H1 (cell line): ENCODE measurements around the gene CDHR5. TPM values are rescaled to one million over a fixed set of nuclear protein-coding genes. Genes with fewer than 3 reads are reported as not detected.

Experiments used
- CTCF ChIA-PET: fragments of 300-600 bp; sonication (Branson Sonifier 250); formaldehyde crosslinking; loops from one replicate; lab custom pipeline; 2021; ENCODE audit not compliant: partially characterized antibody; lab: Charles Lee
- POLR2A ChIA-PET: fragments of 300-600 bp; sonication (Branson Sonifier 250); formaldehyde crosslinking; loops from one replicate; lab custom pipeline; 2021; ENCODE audit warnings: inconsistent platforms; ENCODE audit not compliant: partially characterized antibody; lab: Charles Lee
- DNase-seq, 2 experiments: peaks; one replicate each; pipeline versions ENCODE4 v3.0.0 to v3.0.0-alpha.2; 2010 to 2022; ENCODE audit warnings: low spot score in 2 of 2, low read depth in 1 of 2, mixed read lengths in 1 of 2
- FAIRE-seq: peaks from 2 replicates; lab custom pipeline; 2011; peaks lifted over from hg19 to GRCh38; lab: Jason Lieb, UNC
- H2AFZ ChIP-seq: 2 replicates; pipeline ENCODE4 v1.8.1; 2012; ENCODE audit warnings: low read length, inconsistent platforms
- H2AK5ac ChIP-seq: 2 replicates; pipeline ENCODE4 v1.6.1; 2013; ENCODE audit warnings: low read depth, low read length
- H2BK120ac ChIP-seq: replicated peaks from 2 replicates; pipeline ENCODE3; 2013; ENCODE audit warnings: low read depth, low read length, inconsistent platforms
- H2BK12ac ChIP-seq: 2 replicates; pipeline ENCODE4 v1.6.1; 2013; ENCODE audit warnings: low read depth, low read length
- H2BK15ac ChIP-seq: 2 replicates; pipeline ENCODE4 v1.6.1; 2013; ENCODE audit warnings: low read length
- H2BK20ac ChIP-seq: 2 replicates; pipeline ENCODE4 v1.6.1; 2013; ENCODE audit warnings: low read length
- H2BK5ac ChIP-seq: 2 replicates; pipeline ENCODE4 v1.6.1; 2013; ENCODE audit warnings: low read depth, low read length
- H3K14ac ChIP-seq: 2 replicates; pipeline ENCODE4 v1.6.1; 2013; ENCODE audit warnings: inconsistent platforms; ENCODE audit not compliant: insufficient read length
- H3K18ac ChIP-seq: 2 replicates; pipeline ENCODE4 v1.6.1; 2013; ENCODE audit warnings: low read length; ENCODE audit errors: extremely low read depth
- H3K23ac ChIP-seq: 2 replicates; pipeline ENCODE4 v1.6.1; 2013; ENCODE audit warnings: inconsistent platforms; ENCODE audit not compliant: insufficient read length
- H3K23me2 ChIP-seq: 2 replicates; pipeline ENCODE4 v1.6.1; 2013; ENCODE audit warnings: low read depth, low read length
- H3K27ac ChIP-seq: 2 replicates; pipeline ENCODE4 v1.6.1; 2011; ENCODE audit warnings: low read depth, low read length, inconsistent platforms
- H3K27me3 ChIP-seq, 4 experiments: replicated peaks in 1 of 4; 1 replicate in 1 of 4; 2 replicates in 3 of 4; pipeline versions ENCODE4 v1.6.1 to v1.8.1; 2011 to 2013; ENCODE audit warnings: low read length in 3 of 4, mild to moderate bottlenecking in 3 of 4, inconsistent platforms in 2 of 4, mixed read lengths in 2 of 4, moderate library complexity in 1 of 4; ENCODE audit not compliant: control insufficient read depth in 3 of 4, insufficient read depth in 3 of 4; ENCODE audit errors: extremely low read depth in 1 of 4
- H3K36me3 ChIP-seq, 4 experiments: 2 replicates each; pipeline versions ENCODE4 v1.6.1 to v1.8.1; 2011 to 2013; ENCODE audit warnings: mild to moderate bottlenecking in 4 of 4, low read length in 3 of 4, moderate library complexity in 2 of 4, control low read depth in 1 of 4, inconsistent platforms in 1 of 4; ENCODE audit not compliant: insufficient read depth in 4 of 4, control insufficient read depth in 2 of 4
- H3K4ac ChIP-seq: replicated peaks from 2 replicates; pipeline ENCODE3; 2013; ENCODE audit warnings: low read length, low read depth, mixed read lengths, inconsistent platforms; ENCODE audit not compliant: insufficient read length
- H3K4me1 ChIP-seq, 4 experiments: replicated peaks in 1 of 4; 1 replicate in 1 of 4; 2 replicates in 3 of 4; pipeline versions ENCODE4 v1.6.1 to v1.8.1; 2011 to 2013; ENCODE audit warnings: low read length in 3 of 4, inconsistent platforms in 2 of 4, mixed read lengths in 1 of 4; ENCODE audit not compliant: insufficient read depth in 4 of 4, control insufficient read depth in 3 of 4
- H3K4me2 ChIP-seq, 2 experiments: 2 replicates each; pipeline versions ENCODE4 v1.6.1 to v1.8.1; 2011 to 2013; ENCODE audit warnings: low read depth in 2 of 2, low read length in 2 of 2, control low read depth in 1 of 2, inconsistent platforms in 1 of 2, mild to moderate bottlenecking in 1 of 2; ENCODE audit not compliant: insufficient read depth in 1 of 2
- H3K4me3 ChIP-seq, 4 experiments: fragments of 200-600, 300-600 bp in 1 of 4; sonication (generic), shearing (Covaris generic), sonication (Bioruptor Twin) in 1 of 4; 2 replicates each; pipeline versions ENCODE4 v1.5.1 to v1.8.1; 2011 to 2016; ENCODE audit warnings: low read length in 4 of 4, low read depth in 3 of 4, control low read depth in 2 of 4, inconsistent platforms in 2 of 4, mild to moderate bottlenecking in 2 of 4, mixed read lengths in 1 of 4, moderate library complexity in 1 of 4; ENCODE audit not compliant: insufficient read depth in 2 of 4; ENCODE audit errors: extremely low read depth in 1 of 4
- H3K56ac ChIP-seq: replicated peaks from 2 replicates; pipeline ENCODE3; 2013; ENCODE audit warnings: low read depth, mild to moderate bottlenecking, mixed read lengths, low read length, inconsistent platforms; ENCODE audit not compliant: insufficient read length
- H3K79me1 ChIP-seq: 2 replicates; pipeline ENCODE4 v1.6.1; 2013; ENCODE audit warnings: low read depth, low read length, control low read depth
- H3K79me2 ChIP-seq, 2 experiments: 2 replicates each; pipeline versions ENCODE4 v1.6.1 to v1.8.1; 2012 to 2013; ENCODE audit warnings: low read length in 2 of 2, mild to moderate bottlenecking in 2 of 2, inconsistent platforms in 1 of 2; ENCODE audit not compliant: insufficient read depth in 2 of 2, control insufficient read depth in 1 of 2
- H3K9ac ChIP-seq, 4 experiments: replicated peaks in 1 of 4; 1 replicate in 1 of 4; 2 replicates in 3 of 4; pipeline versions ENCODE4 v1.6.1 to v1.8.1; 2011 to 2013; ENCODE audit warnings: low read depth in 3 of 4, low read length in 3 of 4, control low read depth in 2 of 4, mild to moderate bottlenecking in 2 of 4, moderate library complexity in 2 of 4, inconsistent platforms in 1 of 4; ENCODE audit errors: extremely low read depth in 1 of 4
- H3K9me3 ChIP-seq, 2 experiments: 2 replicates each; pipeline versions ENCODE4 v1.6.1 to v1.8.1; 2012 to 2013; ENCODE audit warnings: mild to moderate bottlenecking in 2 of 2, moderate library complexity in 2 of 2, control low read depth in 1 of 2, inconsistent platforms in 1 of 2, low read depth in 1 of 2, low read length in 1 of 2, mixed read lengths in 1 of 2; ENCODE audit not compliant: insufficient read depth in 2 of 2
- H4K20me1 ChIP-seq, 2 experiments: replicated peaks in 1 of 2; 2 replicates each; pipeline versions ENCODE3 to v1.8.1; 2011 to 2013; ENCODE audit warnings: inconsistent platforms in 2 of 2, low read length in 2 of 2, mild to moderate bottlenecking in 1 of 2; ENCODE audit not compliant: insufficient read depth in 2 of 2, control insufficient read depth in 1 of 2
- H4K5ac ChIP-seq: 2 replicates; pipeline ENCODE4 v1.6.1; 2013; ENCODE audit warnings: low read length, low read depth, mixed read lengths, inconsistent platforms; ENCODE audit not compliant: insufficient read length
- H4K8ac ChIP-seq: 2 replicates; pipeline ENCODE4 v1.8.0; 2013; ENCODE audit warnings: mild to moderate bottlenecking, moderate library complexity, low read length, inconsistent platforms; ENCODE audit not compliant: insufficient read depth; ENCODE audit errors: extremely low read depth
- H4K91ac ChIP-seq: replicated peaks from 2 replicates; pipeline ENCODE3; 2013; ENCODE audit warnings: low read length, mixed read lengths, inconsistent platforms; ENCODE audit not compliant: insufficient read length
- E2F6 ChIP-seq: IDR thresholded peaks from 2 replicates; pipeline ENCODE4 v1.6.1; 2012; ENCODE audit warnings: inconsistent platforms
- KDM1A ChIP-seq: fragments of 200-600, 300-600 bp; sonication (generic); IDR thresholded peaks from 2 replicates; pipeline ENCODE4 v1.7.1; 2016; ENCODE audit warnings: mild to moderate bottlenecking, low read length, borderline replicate concordance
- SIRT6 ChIP-seq: IDR thresholded peaks from one replicate; pipeline ENCODE4 v1.7.1; 2012; ENCODE audit warnings: low read length, inconsistent platforms
- WGBS, 2 experiments: shearing (Covaris generic) in 1 of 2; methylation state at CpG; one replicate each; pipeline versions ENCODE4 v1.1.6 to v1.1.7; 2013 to 2015; ENCODE audit warnings: low lambda C conversion rate in 2 of 2, mixed read lengths in 2 of 2, inconsistent platforms in 1 of 2, low coverage in 1 of 2, missing lambda C conversion rate in 1 of 2; ENCODE audit not compliant: insufficient replicate concordance in 2 of 2, insufficient coverage in 1 of 2, insufficient read length in 1 of 2; ENCODE audit errors: extremely low coverage in 1 of 2, missing lambda C conversion rate in 1 of 2; 5-methylcytosine and 5-hydroxymethylcytosine counted together
- polyA plus RNA-seq, 7 experiments: library from polyadenylated mRNA; depleted of rRNA in 3 of 7; stranded (reverse) in 5 of 7; unstranded in 2 of 7; fragments of >200 nt in 5 of 7; fragments of 200-250 nt in 2 of 7; gene quantifications; 1 replicate in 5 of 7; 2 replicates in 1 of 7; 4 replicates in 1 of 7; pipeline versions ENCODE4 v1.2.1 to v1.2.3, GENCODE V29; 2011 to 2013; ENCODE audit warnings: missing spikeins in 2 of 7, mixed read lengths in 2 of 7
- total RNA-seq: library from RNA; stranded (reverse); fragmentation: NEBNext Ultra II Directional; extraction: Animal tissue kit (Norgen Biotek cat#: 25700); gene quantifications from 2 replicates; pipeline ENCODE4 v1.2.1, GENCODE V29; 2021
- TF ChIP-seq, protein P1 (sequence below): IDR thresholded peaks from 2 replicates; pipeline ENCODE4 v1.6.1; 2012; ENCODE audit warnings: inconsistent platforms

CDHR5 gene
- total and polyA plus RNA-seq, 2 of the 8 experiments (the other 6 are each of a cell fraction or from before 2014, with no cell fraction given) = not detected

DNA sequence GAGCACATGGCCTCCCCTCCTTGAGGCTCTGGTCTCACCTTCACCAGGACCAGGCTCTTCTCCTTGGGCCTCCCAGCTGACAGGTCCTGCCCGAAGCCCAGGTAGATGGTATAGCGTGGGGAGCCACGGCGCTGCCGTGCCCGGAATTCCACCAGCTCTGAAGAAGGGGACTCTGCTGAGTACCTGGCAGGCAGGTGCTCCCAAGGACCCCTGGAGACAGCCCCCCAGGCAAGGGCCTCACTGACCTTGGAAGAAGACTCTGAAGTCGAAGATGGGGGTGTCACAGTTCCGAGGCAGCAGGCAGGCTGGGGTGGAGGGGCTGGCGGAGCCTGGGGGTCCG is 11.8 kb downstream of the CDHR5 start:
- 94% methylated on average over 10 of the region's 10 CpGs; no CpG with 5 or more reads in 1 of the 2 experiments for WGBS, 2 experiments
- no peaks in the 10 kb centered on the region for H3K79me2 ChIP-seq
- H2AFZ ChIP-seq = no peak overlapping the region
- H4K5ac ChIP-seq = no peak overlapping the region
- no peak overlapping the region for H2BK120ac ChIP-seq
- H3K27ac ChIP-seq = no peak overlapping the region
- no peak overlapping the region for H3K9ac ChIP-seq
- H2AK5ac ChIP-seq = no peak overlapping the region
- H3K79me1 ChIP-seq = peaks cover 6% of the 10 kb centered on the region
- H3K18ac ChIP-seq = no peak overlapping the region
- no peaks in the 10 kb centered on the region for H3K9me3 ChIP-seq
- no peak overlapping the region for H2BK12ac ChIP-seq
- DNase-seq (no peak), FAIRE-seq (no peak)
- H2BK20ac ChIP-seq = no peak overlapping the region
- no peak overlapping the region for H3K56ac ChIP-seq
- no peaks in the 10 kb centered on the region for H3K27me3 ChIP-seq
- CTCF ChIA-PET = interaction anchor here (0.6 to 2.4 kb wide), 9 partner anchors 17 to 131 kb away, joined by 3 to 11 read pairs (median 6); no protein-coding TSS in a partner anchor
- H3K4ac ChIP-seq = no peak overlapping the region
- no peak overlapping the region for H2BK5ac ChIP-seq
- no peak for TF ChIP-seq KDM1A
- TF ChIP-seq E2F6 = no peak
- TF ChIP-seq, protein P1, sequence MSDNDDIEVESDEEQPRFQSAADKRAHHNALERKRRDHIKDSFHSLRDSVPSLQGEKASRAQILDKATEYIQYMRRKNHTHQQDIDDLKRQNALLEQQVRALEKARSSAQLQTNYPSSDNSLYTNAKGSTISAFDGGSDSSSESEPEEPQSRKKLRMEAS = 0 out of 2 replicates have a peak, but pooled peaks have one; percentile 63
- TF ChIP-seq SIRT6 = no peak
- no peak overlapping the region; a peak in 1 of 4 replicates for H3K4me2 ChIP-seq
- peaks cover 0 to 15% (median 3%) of the 10 kb centered on the region in 4 experiments; a peak in 5 of 7 replicates for H3K4me1 ChIP-seq
- no peak overlapping the region for H4K91ac ChIP-seq
- H3K23me2 ChIP-seq = peaks cover 3% of the 10 kb centered on the region; the same call in 1 of the 2 replicates
- peaks cover 21 to 29% of the 10 kb centered on the region in 2 experiments for H4K20me1 ChIP-seq
- no peak overlapping the region for H3K14ac ChIP-seq
- H3K36me3 ChIP-seq = peaks cover 16 to 46% (median 36%) of the 10 kb centered on the region in 4 experiments
- H2BK15ac ChIP-seq = no peak overlapping the region
- POLR2A ChIA-PET = interaction anchor here (1.0 to 2.3 kb wide), 8 partner anchors 13 to 151 kb away, joined by 3 to 20 read pairs (median 4); partner anchors contain the start of genes DRD4 and SCT
- H3K4me3 ChIP-seq = no peak overlapping the region
- no peak overlapping the region for H3K23ac ChIP-seq
- H4K8ac ChIP-seq = no peak overlapping the region; the same call in 1 of the 2 replicates
